ENCODE data around the gene BAG2. TPM values are rescaled to one million over a fixed set of nuclear protein-coding genes. Genes with fewer than 3 reads are reported as not detected.

Gene BAG2
- total RNA-seq, 4 donors from 2014 or later = 6.7 to 15.7 (median 9.8) TPM

- Histone ChIP-seq H3K4me1 (no peaks in the 10 kb centered on the region), H3K27me3 (no peaks in the 10 kb centered on the region), H3K9me3 (no peaks in the 10 kb centered on the region), H3K4me3 (no peak overlapping the region), H3K27ac (no peak overlapping the region), H3K36me3 (no peaks in the 10 kb centered on the region)
- ATAC-seq = no peak
- intact Hi-C loops (cut with DNase I; ENCODE audit: low total_unique reads) = no loop called here
- TF ChIP-seq, protein P1, sequence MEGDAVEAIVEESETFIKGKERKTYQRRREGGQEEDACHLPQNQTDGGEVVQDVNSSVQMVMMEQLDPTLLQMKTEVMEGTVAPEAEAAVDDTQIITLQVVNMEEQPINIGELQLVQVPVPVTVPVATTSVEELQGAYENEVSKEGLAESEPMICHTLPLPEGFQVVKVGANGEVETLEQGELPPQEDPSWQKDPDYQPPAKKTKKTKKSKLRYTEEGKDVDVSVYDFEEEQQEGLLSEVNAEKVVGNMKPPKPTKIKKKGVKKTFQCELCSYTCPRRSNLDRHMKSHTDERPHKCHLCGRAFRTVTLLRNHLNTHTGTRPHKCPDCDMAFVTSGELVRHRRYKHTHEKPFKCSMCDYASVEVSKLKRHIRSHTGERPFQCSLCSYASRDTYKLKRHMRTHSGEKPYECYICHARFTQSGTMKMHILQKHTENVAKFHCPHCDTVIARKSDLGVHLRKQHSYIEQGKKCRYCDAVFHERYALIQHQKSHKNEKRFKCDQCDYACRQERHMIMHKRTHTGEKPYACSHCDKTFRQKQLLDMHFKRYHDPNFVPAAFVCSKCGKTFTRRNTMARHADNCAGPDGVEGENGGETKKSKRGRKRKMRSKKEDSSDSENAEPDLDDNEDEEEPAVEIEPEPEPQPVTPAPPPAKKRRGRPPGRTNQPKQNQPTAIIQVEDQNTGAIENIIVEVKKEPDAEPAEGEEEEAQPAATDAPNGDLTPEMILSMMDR (IDR thresholded peaks at IDR 0.05 in 4 of 5, conservative IDR thresholded peaks at IDR 0.05 in 1 of 5) = no peak
- TF ChIP-seq POLR2A (IDR thresholded peaks at IDR 0.05) = no peak
- DNase-seq = no peak
- in situ Hi-C loops (cut with MboI; ENCODE audit: low sequenced_read_pairs in 4 of 4) = loop anchor here in 2 of 4 donors (25.0 kb wide), 2 partner anchors 117 to 558 kb away; partner anchors contain the start of genes DST (in 1 of the 2) and PRIM2 (in 1 of the 2)
These were observed 23.3 kb downstream of the BAG2 start for GRCh38 chr6:57195457-57195856.

DNA sequence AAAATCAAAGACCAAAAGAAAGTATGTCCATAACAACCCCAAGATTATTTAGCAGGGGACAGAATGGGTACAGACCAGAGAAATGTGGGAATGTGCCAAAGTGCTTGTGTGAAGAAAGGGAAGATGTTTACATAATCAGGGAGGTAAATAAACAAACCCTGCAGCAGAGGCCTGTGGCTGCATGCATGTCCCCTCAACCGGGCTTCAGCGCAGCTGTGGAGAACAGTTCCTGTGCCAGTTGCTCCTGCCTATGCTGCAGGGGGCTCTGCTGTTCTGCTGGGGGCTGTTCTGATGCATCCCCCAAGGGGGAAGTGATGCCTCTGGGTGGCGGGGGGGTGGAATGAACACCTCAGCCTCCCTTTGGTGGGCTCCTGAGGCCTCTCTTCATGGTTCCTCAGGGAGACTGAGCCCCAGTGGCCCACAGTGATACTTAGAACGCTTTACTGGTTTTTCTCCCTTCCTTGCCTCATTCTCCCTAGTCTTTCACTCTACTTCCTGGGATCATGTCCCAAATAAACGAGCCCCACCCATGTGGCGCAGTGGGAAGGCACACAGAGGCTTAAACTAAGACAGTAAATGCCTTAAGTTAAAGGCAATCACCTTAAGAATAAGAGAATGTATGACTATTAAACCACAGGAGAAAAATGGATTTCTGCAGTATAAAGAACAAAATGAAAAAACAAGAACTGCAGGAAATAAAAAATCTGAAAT lies 27.0 kb downstream of the BAG2 start:
- intact Hi-C loops (cut with DNase I; ENCODE audit: low total_unique reads) (no loop called here), in situ Hi-C loops (cut with MboI; ENCODE audit: low sequenced_read_pairs in 4 of 4) (loop anchor here in 2 of 4 donors (25.0 kb wide), 2 partner anchors 113 to 562 kb away; partner anchors contain the start of genes DST (in 1 of the 2) and PRIM2 (in 1 of the 2))
- Histone ChIP-seq H3K36me3 (no peaks in the 10 kb centered on the region), H3K27me3 (no peaks in the 10 kb centered on the region), H3K4me1 (no peaks in the 10 kb centered on the region), H3K4me3 (no peak overlapping the region), H3K27ac (no peak overlapping the region), H3K9me3 (no peaks in the 10 kb centered on the region)
- TF ChIP-seq, protein P1 (IDR thresholded peaks at IDR 0.05 in 4 of 5, conservative IDR thresholded peaks at IDR 0.05 in 1 of 5) = no peak
- TF ChIP-seq POLR2A (IDR thresholded peaks at IDR 0.05) = no peak
- ATAC-seq (no peak), DNase-seq (no peak)

DNA sequence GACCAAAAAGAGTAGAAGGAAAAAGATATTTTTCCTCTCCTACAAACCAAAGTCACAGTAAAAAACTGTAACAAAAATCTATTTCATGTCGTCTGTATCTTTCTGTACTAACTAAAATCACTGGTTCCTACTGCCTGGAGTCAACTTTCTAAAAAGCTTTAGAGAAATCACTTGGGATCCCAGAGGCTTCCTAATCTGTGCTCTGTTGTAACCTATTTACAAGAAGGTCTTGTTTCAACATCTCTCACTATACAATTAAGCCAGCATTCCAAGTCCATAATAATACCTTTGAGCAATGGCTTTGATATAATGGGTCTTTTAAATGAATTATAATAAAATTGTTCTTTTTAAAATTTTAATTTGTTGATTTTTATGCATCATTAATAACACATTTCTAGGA lies 29.6 kb downstream of the BAG2 start:
- DNase-seq (no peak), ATAC-seq (no peak)
- intact Hi-C loops (cut with DNase I; ENCODE audit: low total_unique reads) (no loop called here), in situ Hi-C loops (cut with MboI; ENCODE audit: low sequenced_read_pairs in 4 of 4) (no loop called here)
- no peaks in the 10 kb centered on the region for H3K4me1 ChIP-seq
- no peak for TF ChIP-seq POLR2A (IDR thresholded peaks at IDR 0.05)
- TF ChIP-seq, protein P1 (IDR thresholded peaks at IDR 0.05 in 4 of 5, conservative IDR thresholded peaks at IDR 0.05 in 1 of 5) = no peak
- H3K9me3 ChIP-seq = no peaks in the 10 kb centered on the region
- H3K4me3 ChIP-seq = no peak overlapping the region
- no peak overlapping the region for H3K27ac ChIP-seq
- no peaks in the 10 kb centered on the region for H3K36me3 ChIP-seq
- H3K27me3 ChIP-seq = no peaks in the 10 kb centered on the region

- in situ Hi-C loops (cut with MboI; ENCODE audit: low sequenced_read_pairs in 4 of 4) = no loop called here
These were observed 33.6 kb downstream of the BAG2 start for GRCh38 chr6:57205550-57206328.

More at GRCh38 chr6:57205550-57206328, 33.6 kb downstream of the BAG2 start:
- no peak overlapping the region for H3K27ac ChIP-seq
- DNase-seq (no peak), ATAC-seq (no peak)
- TF ChIP-seq, protein P1 (IDR thresholded peaks at IDR 0.05 in 4 of 5, conservative IDR thresholded peaks at IDR 0.05 in 1 of 5) = no peak
- no peak for TF ChIP-seq POLR2A (IDR thresholded peaks at IDR 0.05)
- H3K9me3 ChIP-seq = no peaks in the 10 kb centered on the region
- intact Hi-C loops (cut with DNase I; ENCODE audit: low total_unique reads) = no loop called here
- H3K4me1 ChIP-seq = no peaks in the 10 kb centered on the region
- H3K27me3 ChIP-seq = no peaks in the 10 kb centered on the region
- H3K4me3 ChIP-seq = no peak overlapping the region
- H3K36me3 ChIP-seq = no peaks in the 10 kb centered on the region
